Hematopoietic multipotent progenitor cell treated with erythropoietin and hydrocortisone succinate and interleukin-3 and kit ligand, for 6 days (in vitro differentiated cells): ENCODE results near the gene NFYC.

ENCODE experiments used
- DNase-seq: peaks from one replicate; pipeline ENCODE4 v3.0.0-alpha.2; 2015

Gene NFYC

GRCh38 chr1:40691538-40692428 is at the start of gene NFYC:
Gene NFYC (plus strand): TSS chr1:40691704. CDS start chr1:40738844, 47,140 bp downstream.
- peak; percentile 100 for DNase-seq

DNA sequence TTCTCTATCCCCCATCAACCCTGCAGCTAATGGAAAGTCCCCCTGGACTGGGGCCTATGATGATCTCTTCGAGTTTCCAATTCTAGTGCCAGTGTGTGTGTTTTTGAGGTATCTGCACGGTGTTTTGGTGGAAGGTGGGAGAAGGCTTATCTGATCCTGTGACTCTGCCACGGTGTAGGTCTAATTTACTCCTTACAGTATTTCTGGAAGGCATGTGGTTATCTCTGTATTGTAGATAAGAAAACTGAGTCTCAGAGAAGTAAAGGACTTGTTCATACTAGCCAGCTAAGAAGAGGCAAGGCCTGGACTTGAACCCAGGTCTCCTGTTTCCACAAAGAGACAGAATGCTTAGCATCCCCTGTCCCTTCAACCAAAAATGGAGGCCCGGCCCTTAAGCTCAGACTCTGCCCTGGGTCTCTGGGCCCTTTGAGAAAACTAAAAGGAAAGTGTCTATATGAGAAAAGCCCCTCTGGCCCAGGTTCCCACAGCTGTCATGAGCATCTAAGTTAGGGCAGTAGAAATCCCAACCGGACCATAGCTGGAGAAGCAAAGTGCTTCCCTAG is 46.3 kb upstream of the NFYC start:
- DNase-seq, result peak; percentile 51

GRCh38 chr1:40646315-40646714 is 45.2 kb upstream of the NFYC start:
- DNase-seq, result no peak

- DNase-seq, result no peak
Measured at GRCh38 chr1:40648200-40648599, 43.3 kb upstream of the NFYC start.

DNA sequence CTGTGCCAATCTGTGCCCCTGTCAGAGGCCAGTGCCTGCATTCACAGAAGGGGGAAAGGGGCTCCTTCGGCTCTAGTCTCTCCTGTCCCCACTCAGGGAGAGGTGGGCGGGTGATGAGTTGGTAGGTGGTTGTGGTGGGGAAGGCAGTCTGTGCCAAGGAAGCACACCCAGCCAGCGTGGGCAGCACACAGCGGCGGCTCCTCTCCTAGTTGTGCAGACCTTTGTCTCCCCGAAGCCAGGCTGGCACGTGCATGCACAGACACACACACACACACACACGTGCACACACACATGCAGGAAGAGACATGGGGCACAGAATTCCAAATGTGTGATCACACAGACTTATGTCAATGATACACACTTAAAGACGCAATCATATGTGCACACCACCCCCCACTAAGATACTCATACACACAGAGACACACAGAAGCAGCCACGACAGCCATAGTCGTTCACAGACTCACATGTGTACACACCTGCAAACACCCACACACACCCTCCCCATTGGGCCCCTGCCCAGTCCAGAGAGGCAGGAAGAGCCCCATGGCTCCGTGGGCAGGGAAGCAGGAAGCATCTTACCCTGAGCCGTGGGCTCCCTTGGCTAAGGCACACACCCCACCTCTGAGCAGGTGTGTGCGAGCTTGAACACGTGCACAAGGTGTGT is 42.4 kb upstream of the NFYC start:
- no peak for DNase-seq

DNA sequence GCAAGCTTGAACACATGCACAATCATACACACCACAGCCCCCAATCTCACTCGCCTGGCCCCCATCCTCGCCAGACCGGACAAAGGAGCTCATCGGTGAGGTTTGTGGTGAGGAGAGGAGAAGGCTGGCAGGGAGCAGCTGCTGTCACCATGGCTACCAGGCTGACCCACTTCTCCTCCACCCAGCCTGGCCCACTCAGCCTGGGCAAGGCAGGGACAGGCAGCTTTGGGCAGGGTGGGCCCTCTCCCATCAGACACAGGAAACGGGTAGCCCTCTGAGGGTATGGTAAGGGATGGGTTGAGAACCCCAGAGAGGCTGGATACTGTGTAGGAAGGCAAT is 41.9 kb upstream of the NFYC start:
- no peak for DNase-seq

DNA sequence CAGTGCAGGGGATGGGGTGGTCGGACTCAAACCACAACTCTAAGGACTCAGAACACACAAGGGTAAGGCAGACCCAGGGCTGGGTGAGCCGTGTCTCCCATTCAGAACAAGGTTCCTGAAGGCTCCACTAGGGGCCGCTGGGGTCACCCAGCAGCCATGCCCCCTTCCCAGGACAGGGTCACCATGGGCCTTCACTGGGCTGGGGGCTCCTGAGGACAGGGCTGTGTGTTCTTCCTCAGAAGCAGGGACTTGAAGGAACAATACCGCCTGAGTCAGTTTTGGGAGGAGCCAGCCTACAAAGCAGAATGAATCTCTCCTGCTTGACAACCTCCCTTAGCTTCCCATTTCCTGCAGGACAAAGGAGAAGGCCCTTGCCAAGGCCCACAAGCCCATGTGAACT is 41.4 kb upstream of the NFYC start:
- DNase-seq, result peak; percentile 37

- DNase-seq, result no peak
Measured at GRCh38 chr1:40651138-40651857, 40.2 kb upstream of the NFYC start.

GRCh38 chr1:40652468-40652867 is 39.0 kb upstream of the NFYC start:
- no peak for DNase-seq

DNA sequence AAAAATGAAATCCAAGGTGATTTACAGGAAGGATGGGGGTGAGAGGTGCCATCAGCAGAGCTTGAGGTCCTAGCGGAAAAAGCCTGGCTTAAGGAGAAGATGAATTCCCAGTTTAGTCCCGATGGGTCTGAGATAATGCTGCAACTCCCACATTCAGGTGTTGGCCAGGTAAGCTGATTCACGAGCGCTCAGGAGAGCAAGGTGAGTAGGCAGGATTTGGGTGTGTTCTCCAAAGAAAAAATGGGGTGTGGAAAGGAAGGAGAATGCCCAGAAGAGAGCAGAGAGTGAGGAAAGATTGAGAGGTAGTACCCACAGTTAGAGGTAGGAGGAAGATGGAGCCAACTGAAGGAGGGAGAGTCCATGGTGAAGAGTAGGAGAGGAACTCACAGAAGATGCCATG is 38.5 kb upstream of the NFYC start:
- no peak for DNase-seq

DNA sequence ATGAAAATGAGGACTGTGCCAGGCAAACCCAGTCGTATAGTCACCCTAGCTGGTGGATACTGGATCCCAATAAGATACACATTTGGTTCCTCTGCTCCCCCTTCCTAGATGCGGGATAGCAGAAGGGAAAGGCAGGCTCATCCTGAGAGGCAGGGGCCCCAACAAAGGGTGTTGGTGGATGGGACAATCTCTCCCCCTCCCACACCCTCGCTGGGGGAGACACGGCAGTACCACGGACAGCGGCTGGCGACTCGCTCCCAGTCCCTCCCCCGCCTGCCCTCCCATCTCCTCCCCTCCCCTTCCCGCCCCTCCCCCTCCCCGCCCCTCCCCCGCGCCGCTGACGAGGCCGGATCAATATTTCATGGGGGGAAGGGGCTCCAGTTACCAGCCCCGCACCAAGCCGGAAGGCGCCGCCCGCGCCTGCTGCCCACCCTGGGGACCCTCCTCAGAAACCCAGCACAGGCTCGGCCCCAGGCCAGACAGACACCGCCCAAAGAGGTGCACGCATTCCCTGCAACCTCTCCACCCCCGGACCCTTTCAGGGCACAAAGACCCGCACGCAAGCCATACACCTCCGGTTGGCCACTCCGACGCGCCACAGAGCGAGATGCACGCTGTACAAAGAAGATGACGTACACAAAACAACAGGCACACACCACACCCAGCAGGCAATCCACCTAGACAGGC is 37.5 kb upstream of the NFYC start:
- peak; percentile 35 for DNase-seq

DNA sequence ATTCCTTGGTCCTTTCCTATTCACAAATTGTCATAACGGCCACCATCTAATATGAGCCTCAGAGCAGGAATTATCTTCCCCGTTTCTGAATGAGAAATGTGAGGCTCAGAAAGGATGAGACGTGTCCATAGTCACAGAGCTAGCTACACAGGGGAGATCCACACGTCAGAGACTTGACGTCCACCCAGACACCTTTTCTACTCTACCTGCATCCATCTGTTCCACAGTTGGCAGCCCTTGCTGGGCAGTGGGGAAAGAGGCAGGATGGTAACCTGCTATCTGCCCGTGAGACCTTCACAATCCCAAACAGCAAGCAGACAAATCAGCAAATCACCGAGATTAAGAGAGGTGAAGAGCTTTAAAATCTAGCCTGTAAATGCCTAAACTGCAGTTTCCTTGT is 34.5 kb upstream of the NFYC start:
- DNase-seq, result no peak

- no peak for DNase-seq
Measured at GRCh38 chr1:40658751-40659648, 32.5 kb upstream of the NFYC start.

DNA sequence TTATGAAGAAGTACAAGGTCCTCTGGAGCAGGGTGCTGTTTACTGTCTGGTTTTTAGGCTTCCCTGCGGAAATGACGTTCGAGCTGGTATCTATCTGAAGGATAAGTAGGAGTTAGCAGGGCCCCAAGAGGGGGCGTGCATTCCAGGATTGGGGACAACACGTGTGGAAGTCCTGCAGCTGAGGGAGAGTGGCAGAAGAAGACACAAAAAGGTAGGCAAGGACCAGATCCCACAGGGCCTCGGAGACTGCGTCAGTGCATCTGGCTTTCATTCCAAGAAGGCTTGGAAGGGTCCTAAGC is 31.9 kb upstream of the NFYC start:
- no peak for DNase-seq

DNA sequence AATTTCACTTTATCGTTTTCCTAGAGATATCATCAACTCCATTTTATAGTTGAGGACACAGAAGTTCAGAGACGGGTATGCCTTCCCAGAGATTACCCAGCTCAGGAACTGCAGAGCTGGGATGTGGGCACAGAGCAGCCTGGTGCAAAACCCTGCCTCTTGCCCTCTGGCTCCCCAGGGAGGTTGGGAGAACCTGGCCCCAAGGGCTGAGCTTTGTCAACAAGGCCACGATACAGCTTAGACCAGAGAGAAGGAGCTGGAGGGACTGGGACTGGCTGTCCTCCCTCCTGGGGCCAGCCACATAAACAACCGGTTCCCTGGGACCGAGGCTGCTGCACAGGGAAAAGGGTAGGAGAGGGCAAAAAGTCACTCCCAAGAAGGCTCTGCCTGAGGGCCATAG is 29.8 kb upstream of the NFYC start:
- no peak for DNase-seq

GRCh38 chr1:40662151-40662550 is 29.4 kb upstream of the NFYC start:
- DNase-seq, result no peak

- peak; percentile 49 for DNase-seq
Measured at GRCh38 chr1:40662864-40663263, 28.6 kb upstream of the NFYC start.

DNA sequence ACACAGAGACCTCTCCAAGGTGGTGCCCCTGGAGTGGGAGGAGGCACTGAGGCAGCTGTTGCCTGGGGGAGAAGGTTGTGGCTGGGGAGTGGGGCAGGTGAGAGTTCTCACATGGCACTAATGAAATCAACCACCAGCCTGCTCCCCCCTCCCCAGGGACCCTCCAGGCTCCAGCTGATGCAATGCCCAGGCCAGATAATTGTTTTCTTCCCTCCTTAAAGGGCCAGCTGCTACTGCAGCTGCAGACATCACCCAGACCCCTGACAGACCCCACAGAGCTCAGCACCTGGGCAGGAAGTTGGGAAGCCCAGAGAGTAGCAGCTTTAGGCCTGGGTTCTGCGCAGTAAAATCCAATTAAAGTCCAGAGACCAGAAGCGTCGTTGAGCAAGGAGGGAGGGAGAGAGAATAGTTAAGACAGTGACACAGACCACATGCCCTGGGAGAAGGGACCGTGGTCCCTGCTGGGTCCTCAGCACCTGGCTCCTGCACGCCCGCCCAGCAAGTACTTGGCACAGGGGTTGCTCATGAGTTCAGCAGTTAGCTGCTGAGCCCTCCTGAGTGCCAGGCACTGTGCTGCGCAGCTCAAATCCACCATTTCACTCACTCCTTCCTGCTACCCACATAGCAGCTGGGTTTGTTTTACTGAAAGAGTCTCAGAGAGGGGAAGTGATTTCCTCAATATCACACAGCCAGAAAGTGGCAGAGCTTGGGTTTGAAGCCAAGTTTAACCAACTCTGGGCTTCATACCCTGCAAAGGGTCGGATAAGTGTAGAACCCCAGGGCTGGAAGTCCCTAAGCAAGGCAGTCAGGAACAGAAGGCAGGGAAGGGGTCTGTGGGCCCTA is 28.0 kb upstream of the NFYC start:
- no peak for DNase-seq

- DNase-seq, result no peak
Measured at GRCh38 chr1:40664167-40664537, 27.4 kb upstream of the NFYC start.

GRCh38 chr1:40664791-40665190 is 26.7 kb upstream of the NFYC start:
- peak; percentile 17 for DNase-seq
